HEK293 (cell line): ENCODE measurements around the gene ZNF672.

Experiments used
- CTCF ChIA-PET: fragments of 350-600 bp; formaldehyde crosslinking; extraction: SDS; loops from one replicate; lab custom pipeline; 2021; ENCODE audit warnings: antibody characterized with exemption; lab: Yijun Ruan, JAX
- POLR2A ChIA-PET: fragments of 300-600 bp; formaldehyde crosslinking; extraction: SDS; loops from one replicate; lab custom pipeline; 2020; ENCODE audit warnings: antibody characterized with exemption, inconsistent platforms; lab: Yijun Ruan, JAX
- H3K27ac ChIP-seq: fragments of 200-500 bp; sonication (Bioruptor generic); 2 replicates; pipeline ENCODE4 v1.5.1; 2014; ENCODE audit warnings: low read depth, low read length, control low read depth, inconsistent platforms; ENCODE audit errors: extremely low read depth
- H3K36me3 ChIP-seq, 2 experiments: fragments of 200-500 bp in 1 of 2; sonication (Bioruptor generic) in 1 of 2; 1 replicate in 1 of 2; 2 replicates in 1 of 2; pipeline ENCODE4 v1.5.1; 2014 to 2017; ENCODE audit warnings: inconsistent platforms in 2 of 2, low read length in 2 of 2; ENCODE audit not compliant: control insufficient read depth in 2 of 2, insufficient read depth in 1 of 2
- H3K4me1 ChIP-seq: fragments of 200-500 bp; sonication (Bioruptor generic); 2 replicates; pipeline ENCODE4 v1.5.1; 2014; ENCODE audit warnings: mild to moderate bottlenecking, low read length, inconsistent platforms; ENCODE audit not compliant: control insufficient read depth, insufficient read depth
- H3K4me3 ChIP-seq: 2 replicates; pipeline ENCODE4 v1.5.1; 2011; ENCODE audit warnings: low read depth, mild to moderate bottlenecking, control low read depth, low read length, moderate library complexity
- H3K9me3 ChIP-seq: fragments of 200-500 bp; sonication (Bioruptor generic); 2 replicates; pipeline ENCODE4 v1.5.1; 2014; ENCODE audit warnings: low read depth, low read length, inconsistent platforms; ENCODE audit not compliant: control insufficient read depth, insufficient read depth
- ELK4 ChIP-seq: IDR thresholded peaks from 2 replicates; pipeline ENCODE4 v1.6.1; 2011; ENCODE audit warnings: mild to moderate bottlenecking, low read depth, low read length, borderline replicate concordance
- GLI2 ChIP-seq: fragments of 450-650 bp; formaldehyde crosslinking; IDR thresholded peaks from 2 replicates; pipeline ENCODE4; 2017; ENCODE audit warnings: missing biosample characterization, missing genetic modification characterization, low read depth, borderline replicate concordance
- GLI4 ChIP-seq: fragments of 450-650 bp; formaldehyde crosslinking; IDR thresholded peaks from 2 replicates; pipeline ENCODE4 v1.5.1; 2016; ENCODE audit warnings: missing biosample characterization, missing genetic modification characterization
- KLF16 ChIP-seq: fragments of 450-650 bp; formaldehyde crosslinking; IDR thresholded peaks from 2 replicates; pipeline ENCODE4 v1.5.1; 2017; ENCODE audit warnings: missing biosample characterization, missing genetic modification characterization
- KLF7 ChIP-seq: fragments of 450-650 bp; formaldehyde crosslinking; IDR thresholded peaks from 2 replicates; pipeline ENCODE4 v1.5.1; 2016; ENCODE audit warnings: missing biosample characterization, missing genetic modification characterization, borderline replicate concordance
- PBX3 ChIP-seq: sonication (generic); formaldehyde crosslinking; IDR thresholded peaks from 2 replicates; pipeline ENCODE4 v1.8.1; 2022; ENCODE audit warnings: mild to moderate bottlenecking, moderate library complexity, missing genetic modification reagents
- PRDM10 ChIP-seq: fragments of 450-650 bp; formaldehyde crosslinking; IDR thresholded peaks from 2 replicates; pipeline ENCODE4 v1.5.1; 2016; ENCODE audit warnings: missing biosample characterization, missing genetic modification characterization
- YY2 ChIP-seq: fragments of 450-650 bp; formaldehyde crosslinking; IDR thresholded peaks from 2 replicates; pipeline ENCODE4 v1.5.1; 2016; ENCODE audit warnings: missing biosample characterization, missing genetic modification characterization
- ZBTB1 ChIP-seq: fragments of 450-650 bp; formaldehyde crosslinking; IDR thresholded peaks from 2 replicates; pipeline ENCODE4 v1.5.1; 2016; ENCODE audit warnings: missing biosample characterization, missing genetic modification characterization
- ZNF132 ChIP-seq: fragments of 450-650 bp; formaldehyde crosslinking; IDR thresholded peaks from 2 replicates; pipeline ENCODE4 v1.5.1; 2017; ENCODE audit warnings: missing biosample characterization, missing genetic modification characterization, borderline replicate concordance
- ZNF157 ChIP-seq: fragments of 450-650 bp; formaldehyde crosslinking; IDR thresholded peaks from 2 replicates; pipeline ENCODE4 v1.5.1; 2016; ENCODE audit warnings: missing biosample characterization, missing genetic modification characterization
- ZNF19 ChIP-seq: fragments of 450-650 bp; formaldehyde crosslinking; IDR thresholded peaks from 2 replicates; pipeline ENCODE4; 2016; ENCODE audit warnings: missing biosample characterization, missing genetic modification characterization, low read depth
- ZNF239 ChIP-seq: fragments of 450-650 bp; formaldehyde crosslinking; IDR thresholded peaks from 2 replicates; pipeline ENCODE4 v1.5.1; 2016; ENCODE audit warnings: missing biosample characterization, missing genetic modification characterization
- ZNF426 ChIP-seq: fragments of 450-650 bp; formaldehyde crosslinking; IDR thresholded peaks from 2 replicates; pipeline ENCODE4 v1.5.1; 2017; ENCODE audit warnings: missing biosample characterization, missing genetic modification characterization, mild to moderate bottlenecking, inconsistent platforms, moderate library complexity
- ZNF513 ChIP-seq: fragments of 450-650 bp; IDR thresholded peaks from 2 replicates; pipeline ENCODE4 v1.5.1; 2018; ENCODE audit warnings: missing biosample characterization, missing genetic modification characterization
- ZNF514 ChIP-seq: fragments of 450-650 bp; formaldehyde crosslinking; IDR thresholded peaks from 2 replicates; pipeline ENCODE4 v1.5.1; 2016; ENCODE audit warnings: missing biosample characterization, missing genetic modification characterization
- ZNF530 ChIP-seq: fragments of 450-650 bp; formaldehyde crosslinking; IDR thresholded peaks from 2 replicates; pipeline ENCODE4 v1.5.1; 2016; ENCODE audit warnings: low read depth, missing biosample characterization, missing genetic modification characterization
- ZNF544 ChIP-seq: fragments of 450-650 bp; formaldehyde crosslinking; IDR thresholded peaks from 2 replicates; pipeline ENCODE4 v1.5.0; 2017; ENCODE audit warnings: missing biosample characterization, missing genetic modification characterization
- ZNF548 ChIP-seq: fragments of 450-650 bp; formaldehyde crosslinking; IDR thresholded peaks from 2 replicates; pipeline ENCODE4 v1.5.1; 2016; ENCODE audit warnings: missing biosample characterization, missing genetic modification characterization
- ZNF558 ChIP-seq: fragments of 450-650 bp; formaldehyde crosslinking; IDR thresholded peaks from 2 replicates; pipeline ENCODE4 v1.5.1; 2016; ENCODE audit warnings: missing biosample characterization, missing genetic modification characterization
- ZNF561 ChIP-seq: fragments of 450-650 bp; IDR thresholded peaks from 2 replicates; pipeline ENCODE4 v1.5.1; 2018; ENCODE audit warnings: missing biosample characterization, missing genetic modification characterization, borderline replicate concordance
- ZNF580 ChIP-seq: fragments of 450-650 bp; formaldehyde crosslinking; IDR thresholded peaks from 2 replicates; pipeline ENCODE4 v1.5.1; 2016; ENCODE audit warnings: missing biosample characterization, missing genetic modification characterization
- ZNF623 ChIP-seq: fragments of 450-650 bp; formaldehyde crosslinking; IDR thresholded peaks from 2 replicates; pipeline ENCODE4 v1.5.1; 2016; ENCODE audit warnings: missing biosample characterization, missing genetic modification characterization
- ZNF76 ChIP-seq: fragments of 450-650 bp; formaldehyde crosslinking; IDR thresholded peaks from 2 replicates; pipeline ENCODE4; 2016; ENCODE audit warnings: low read depth, missing biosample characterization, missing genetic modification characterization, borderline replicate concordance
- ZNF837 ChIP-seq: fragments of 450-650 bp; formaldehyde crosslinking; IDR thresholded peaks from 2 replicates; pipeline ENCODE4 v1.5.1; 2016; ENCODE audit warnings: missing biosample characterization, missing genetic modification characterization
- ZSCAN18 ChIP-seq: fragments of 450-650 bp; formaldehyde crosslinking; IDR thresholded peaks from 2 replicates; pipeline ENCODE4 v1.5.1; 2016; ENCODE audit warnings: missing biosample characterization, missing genetic modification characterization

ZNF672 gene

GRCh38 chr1:248834343-248834940, 3.6 kb upstream of the ZNF672 start:
- Histone ChIP-seq H3K4me1 (no peaks in the 10 kb centered on the region), H3K9me3 (no peaks in the 10 kb centered on the region), H3K4me3 (no peak overlapping the region), H3K36me3 (no peaks in the 10 kb centered on the region), H3K27ac (no peak overlapping the region)
- TF ChIP-seq PBX3 (CRISPR knock-in tag) (no peak), PRDM10 (tag by site-specific recombination) (no peak), ZNF157 (no peak), ZNF580 (tag by site-specific recombination) (no peak), ZNF623 (tag by site-specific recombination) (no peak), YY2 (tag by site-specific recombination) (no peak), ZBTB1 (tag by site-specific recombination) (no peak), ZNF76 (tag by site-specific recombination) (no peak), ZNF837 (tag by site-specific recombination) (no peak), GLI4 (no peak), ZNF548 (no peak), ZNF132 (tag by site-specific recombination) (no peak)
- ChIA-PET POLR2A (no interaction called here), CTCF (no interaction called here)

- H3K4me3 ChIP-seq, result peak overlapping the region; percentile 36
- H3K27ac ChIP-seq, result no peak overlapping the region
- H3K36me3 ChIP-seq, result peaks cover 0 to 2% of the 10 kb centered on the region in 2 experiments; a peak in 1 of 3 replicates
- CTCF ChIA-PET, result no interaction called here
- POLR2A ChIA-PET, result interaction anchor here (0.8 to 2.4 kb wide), 6 partner anchors 11 to 69 kb away, joined by 3 to 19 read pairs (median 4); partner anchors contain the start of genes PGBD2, SH3BP5L and ZNF692
- no peaks in the 10 kb centered on the region for H3K4me1 ChIP-seq
- no peaks in the 10 kb centered on the region for H3K9me3 ChIP-seq
- TF ChIP-seq ZNF530 (tag by site-specific recombination) (no peak), ZNF513 (no peak), ZNF561 (no peak), ZNF514 (tag by site-specific recombination) (no peak), ZNF426 (no peak), ZNF544 (tag by site-specific recombination) (no peak), KLF16 (tag by site-specific recombination) (no peak), ELK4 (no peak), ZNF558 (tag by site-specific recombination) (no peak), ZSCAN18 (tag by site-specific recombination) (no peak), KLF7 (tag by site-specific recombination) (no peak), ZNF19 (tag by site-specific recombination) (no peak), ZNF239 (no peak), GLI2 (tag by site-specific recombination) (no peak)
Observed at GRCh38 chr1:248837045-248837780, 811 bp upstream of the ZNF672 start.
